Upper lobe of left lung (tissue), 6 donors: ENCODE results near the gene TBP. TPM values are rescaled to one million over a fixed set of nuclear protein-coding genes. Genes with fewer than 3 reads are reported as not detected.

Experiments used
- ATAC-seq, 2 donors: fragments of 200-7000 bp; cut with Tn5 transposase; one replicate each; pipeline ENCODE4 v1.9.1; 2022; ENCODE audit warnings: mild to moderate bottlenecking in 2 of 2, moderate library complexity in 2 of 2; ENCODE audit not compliant: low FRiP score in 2 of 2
- DNase-seq, 2 donors: peaks; one replicate each; pipeline ENCODE4 v3.0.0-alpha.2; 2019 to 2020
- H3K27ac ChIP-seq, 4 donors: fragments of 200-600 bp; sonication (generic); one replicate each; pipeline ENCODE4 v1.5.1; 2016 to 2019
- H3K27me3 ChIP-seq, 4 donors: fragments of 200-600 bp; sonication (generic); one replicate each; pipeline ENCODE4 v1.5.1; 2017 to 2019
- H3K36me3 ChIP-seq, 4 donors: fragments of 200-600 bp; sonication (generic); one replicate each; pipeline ENCODE4 v1.5.1; 2016 to 2019
- H3K4me1 ChIP-seq, 4 donors: fragments of 200-600 bp; sonication (generic); one replicate each; pipeline ENCODE4 v1.5.1; 2018 to 2019
- H3K4me3 ChIP-seq, 4 donors: fragments of 200-600 bp; sonication (generic); one replicate each; pipeline ENCODE4 v1.5.1; 2017 to 2019; ENCODE audit warnings: mild to moderate bottlenecking in 2 of 4, moderate library complexity in 1 of 4
- H3K9me3 ChIP-seq, 4 donors: fragments of 200-600 bp; sonication (generic); one replicate each; pipeline ENCODE4 v1.5.1; 2018 to 2019
- CTCF ChIP-seq, 6 experiments: fragments of 450-650 bp in 4 of 6; fragments of 200-600 bp in 2 of 6; sonication (generic) in 2 of 6; IDR thresholded peaks; one replicate each; pipeline ENCODE4 v1.5.1; 2016 to 2019; ENCODE audit warnings: antibody characterized with exemption in 6 of 6
- EP300 ChIP-seq, 4 donors: sonication (generic); formaldehyde crosslinking; IDR thresholded peaks; one replicate each; pipeline ENCODE4 v1.5.1; 2017; ENCODE audit warnings: antibody characterized with exemption in 4 of 4, control low read depth in 2 of 4
- POLR2A ChIP-seq, 4 donors: fragments of 450-650 bp; IDR thresholded peaks; one replicate each; pipeline ENCODE4 v1.5.1; 2016 to 2017; ENCODE audit warnings: antibody characterized with exemption in 4 of 4, mild to moderate bottlenecking in 2 of 4
- POLR2AphosphoS5 ChIP-seq, 2 donors: sonication (generic); formaldehyde crosslinking; IDR thresholded peaks; one replicate each; pipeline ENCODE4 v1.5.1; 2017; ENCODE audit warnings: antibody characterized with exemption in 2 of 2
- WGBS, 2 donors: methylation state at CpG; one replicate each; pipeline ENCODE4 v1.1.5; 2017 to 2018; 5-methylcytosine and 5-hydroxymethylcytosine counted together
- total RNA-seq, 6 donors: library from RNA; depleted of rRNA in 4 of 6; stranded (reverse); fragments of >200 nt in 4 of 6; gene quantifications; one replicate each; pipeline versions ENCODE4 v1.1.0 to v1.2.1, GENCODE V29; 2016 to 2021
- donor health status: DM: no; HTN: no; CAD: no; lungs with moderate emphysema.
- donor health status: DM: no; HTN: yes; CAD: no; lungs with severe emphysema.

Gene TBP
- total RNA-seq, 6 donors from 2014 or later: 13.8 to 59.7 (median 16.9) TPM

- Histone ChIP-seq H3K4me1 (no peaks in the 10 kb centered on the region), H3K36me3 (peaks cover 34 to 98% (median 68%) of the 10 kb centered on the region in 4 donors), H3K9me3 (no peaks in the 10 kb centered on the region), H3K27ac (no peak overlapping the region), H3K27me3 (no peaks in the 10 kb centered on the region), H3K4me3 (no peak overlapping the region)
- ATAC-seq: no peak
- TF ChIP-seq POLR2AphosphoS5 (IDR thresholded peaks at IDR 0.05) (no peak), POLR2A (IDR thresholded peaks at IDR 0.05) (no peak), EP300 (IDR thresholded peaks at IDR 0.05) (no peak), CTCF (IDR thresholded peaks at IDR 0.05) (no peak)
- WGBS, 2 donors: 73 to 74% methylated on average over 5 of the region's 5 CpGs
- DNase-seq: no peak
Measured at GRCh38 chr6:170536671-170537070, 17.5 kb upstream of the TBP start.

GRCh38 chr6:170537329-170537728, 16.8 kb upstream of the TBP start:
- Histone ChIP-seq H3K4me1 (no peaks in the 10 kb centered on the region), H3K4me3 (no peak overlapping the region), H3K36me3 (peaks cover 39 to 98% (median 73%) of the 10 kb centered on the region in 4 donors), H3K27me3 (no peaks in the 10 kb centered on the region), H3K9me3 (no peaks in the 10 kb centered on the region), H3K27ac (no peak overlapping the region)
- DNase-seq: no peak
- no peak for ATAC-seq
- TF ChIP-seq CTCF (IDR thresholded peaks at IDR 0.05): no peak
- TF ChIP-seq POLR2AphosphoS5 (IDR thresholded peaks at IDR 0.05): no peak
- no peak for TF ChIP-seq EP300 (IDR thresholded peaks at IDR 0.05)
- TF ChIP-seq POLR2A (IDR thresholded peaks at IDR 0.05): no peak
- 93 to 94% methylated on average over 4 of the region's 4 CpGs for WGBS, 2 donors

GRCh38 chr6:170542031-170542719, 12.0 kb upstream of the TBP start:
- H3K27ac ChIP-seq: no peak overlapping the region
- WGBS, 2 donors: 92 to 94% methylated on average over 10 of the region's 10 CpGs
- peaks cover 42 to 99% (median 80%) of the 10 kb centered on the region in 4 donors for H3K36me3 ChIP-seq

GRCh38 chr6:170545405-170545804, 8.8 kb upstream of the TBP start:
- ATAC-seq: no peak
- Histone ChIP-seq H3K27ac (no peak overlapping the region), H3K4me1 (peaks cover 9 to 23% (median 16%) of the 10 kb centered on the region in 4 donors), H3K36me3 (peaks cover 33 to 86% (median 70%) of the 10 kb centered on the region in 4 donors), H3K9me3 (no peaks in the 10 kb centered on the region), H3K27me3 (no peaks in the 10 kb centered on the region), H3K4me3 (no peak overlapping the region)
- TF ChIP-seq POLR2AphosphoS5 (IDR thresholded peaks at IDR 0.05): no peak
- TF ChIP-seq EP300 (IDR thresholded peaks at IDR 0.05): no peak
- no peak for TF ChIP-seq CTCF (IDR thresholded peaks at IDR 0.05)
- TF ChIP-seq POLR2A (IDR thresholded peaks at IDR 0.05): no peak
- 15 to 22% methylated on average over 2 of the region's 2 CpGs for WGBS, 2 donors
- DNase-seq: peak in 1 of 2 donors; percentile 24

More at GRCh38 chr6:170542031-170542719, 12.0 kb upstream of the TBP start:
- Histone ChIP-seq H3K27me3 (no peaks in the 10 kb centered on the region), H3K9me3 (no peaks in the 10 kb centered on the region), H3K4me1 (peaks cover 0 to 8% (median 2%) of the 10 kb centered on the region in 4 donors), H3K4me3 (no peak overlapping the region)
- ATAC-seq (no peak), DNase-seq (no peak)
- no peak for TF ChIP-seq CTCF (IDR thresholded peaks at IDR 0.05)
- no peak for TF ChIP-seq EP300 (IDR thresholded peaks at IDR 0.05)
- no peak for TF ChIP-seq POLR2A (IDR thresholded peaks at IDR 0.05)
- no peak for TF ChIP-seq POLR2AphosphoS5 (IDR thresholded peaks at IDR 0.05)
